Neural cell (in vitro differentiated cells): Measurements from ENCODE around the gene KLK8. TPM values are rescaled to one million over a fixed set of nuclear protein-coding genes. Genes with fewer than 3 reads are reported as not detected.

Experiments
- H2AFZ ChIP-seq: fragments of 200-600, 300-800 bp; sonication (generic), shearing (Covaris generic); 2 replicates; pipeline ENCODE4 v1.6.0; 2014; ENCODE audit warnings: low read depth, mild to moderate bottlenecking, antibody characterized with exemption, low read length, moderate library complexity
- H3F3A ChIP-seq: fragments of 200-600 bp; shearing (Covaris generic); 2 replicates; pipeline ENCODE4 v1.6.1; 2016; ENCODE audit warnings: mild to moderate bottlenecking, moderate library complexity, mixed read lengths, antibody characterized with exemption, low read length; ENCODE audit not compliant: insufficient read depth, poor library complexity, severe bottlenecking
- H3K27ac ChIP-seq: fragments of 200-600, 300-800 bp; sonication (generic), shearing (Covaris generic); 2 replicates; pipeline ENCODE4 v1.5.1; 2014; ENCODE audit warnings: mild to moderate bottlenecking, low read length, moderate library complexity
- H3K27me3 ChIP-seq: fragments of 300-800, 200-600 bp; sonication (generic), shearing (Covaris generic); 2 replicates; pipeline ENCODE4 v1.6.0; 2014; ENCODE audit warnings: mild to moderate bottlenecking, low read depth, low read length, moderate library complexity; ENCODE audit not compliant: insufficient read depth
- H3K36me3 ChIP-seq: fragments of 300-800, 200-600 bp; sonication (generic), shearing (Covaris generic); 2 replicates; pipeline ENCODE4 v1.5.1; 2014; ENCODE audit warnings: mild to moderate bottlenecking, antibody characterized with exemption, low read length, moderate library complexity; ENCODE audit not compliant: insufficient read depth
- H3K4me2 ChIP-seq: fragments of 300-800, 200-600 bp; sonication (generic), shearing (Covaris generic); 2 replicates; pipeline ENCODE4 v1.6.0; 2014; ENCODE audit warnings: mild to moderate bottlenecking, low read length
- H3K4me3 ChIP-seq: fragments of 300-800, 200-600 bp; sonication (generic), shearing (Covaris generic); 2 replicates; pipeline ENCODE4 v1.5.1; 2014; ENCODE audit warnings: mild to moderate bottlenecking, low read length, moderate library complexity
- H3K79me2 ChIP-seq: fragments of 200-600 bp; shearing (Covaris generic); replicated peaks from 2 replicates; pipeline ENCODE4 v1.6.0; 2014; ENCODE audit warnings: mild to moderate bottlenecking, low read length, moderate library complexity; ENCODE audit not compliant: insufficient read depth
- H3K9ac ChIP-seq: fragments of 300-800, 200-600 bp; sonication (generic), shearing (Covaris generic); 2 replicates; pipeline ENCODE4 v1.6.1; 2016; ENCODE audit warnings: mild to moderate bottlenecking, low read length, mixed read lengths
- H3K9me2 ChIP-seq: fragments of 200-600 bp; shearing (Covaris generic); 2 replicates; pipeline ENCODE4 v1.6.1; 2016; ENCODE audit warnings: mild to moderate bottlenecking, low read length, mixed read lengths; ENCODE audit not compliant: insufficient read depth
- H3K9me3 ChIP-seq: fragments of 200-600, 300-800 bp; sonication (generic), shearing (Covaris generic); 2 replicates; pipeline ENCODE4 v1.6.1; 2016; ENCODE audit warnings: mild to moderate bottlenecking, mixed run types, low read length, moderate library complexity, mixed read lengths
- H4K20me1 ChIP-seq: fragments of 200-600 bp; shearing (Covaris generic); 2 replicates; pipeline ENCODE4 v1.6.1; 2016; ENCODE audit warnings: mild to moderate bottlenecking, mixed run types; ENCODE audit not compliant: insufficient read depth
- EP300 ChIP-seq: fragments of 450-650 bp; conservative IDR thresholded peaks from 2 replicates; pipeline ENCODE4 v1.6.1; 2014; ENCODE audit warnings: antibody characterized with exemption, mild to moderate bottlenecking, moderate library complexity; ENCODE audit not compliant: poor library complexity, severe bottlenecking
- EZH2 ChIP-seq: fragments of 200-600, 300-800 bp; shearing (Covaris generic), sonication (generic); IDR thresholded peaks from 2 replicates; pipeline ENCODE4 v1.6.1; 2014; ENCODE audit warnings: antibody characterized with exemption, low read length, borderline replicate concordance, mild to moderate bottlenecking; ENCODE audit not compliant: insufficient read depth, poor library complexity, severe bottlenecking
- MXI1 ChIP-seq: fragments of 450-650 bp; conservative IDR thresholded peaks from 2 replicates; pipeline ENCODE4 v1.6.1; 2014; ENCODE audit warnings: antibody characterized with exemption, mild to moderate bottlenecking; ENCODE audit not compliant: poor library complexity, severe bottlenecking
- POLR2AphosphoS5 ChIP-seq: IDR thresholded peaks from 2 replicates; pipeline ENCODE4 v1.6.1; 2012
- RAD21 ChIP-seq: fragments of 450-650 bp; conservative IDR thresholded peaks from 2 replicates; pipeline ENCODE4 v1.6.1; 2014; ENCODE audit warnings: antibody characterized with exemption, mild to moderate bottlenecking, moderate library complexity
- SMC3 ChIP-seq: fragments of 450-650 bp; conservative IDR thresholded peaks from 2 replicates; pipeline ENCODE4 v1.6.1; 2014; ENCODE audit warnings: antibody characterized with exemption, mild to moderate bottlenecking, moderate library complexity; ENCODE audit not compliant: poor library complexity
- TAF1 ChIP-seq: IDR thresholded peaks from 2 replicates; pipeline ENCODE4 v1.6.1; 2012; ENCODE audit warnings: low read depth
- polyA plus RNA-seq: library from polyadenylated mRNA; depleted of rRNA; stranded (reverse); fragments of >200 nt; gene quantifications from 2 replicates; pipeline ENCODE4 v1.2.3, GENCODE V29; 2014
- TF ChIP-seq, protein P1 (sequence below): IDR thresholded peaks from 2 replicates; pipeline ENCODE4 v1.6.1; 2012; ENCODE audit warnings: borderline replicate concordance
- TF ChIP-seq, protein P2 (sequence below): fragments of 450-650 bp; IDR thresholded peaks from 2 replicates; pipeline ENCODE4 v1.5.1; 2014; ENCODE audit warnings: antibody characterized with exemption, mild to moderate bottlenecking, moderate library complexity; ENCODE audit not compliant: poor library complexity, severe bottlenecking

Gene KLK8
- polyA plus RNA-seq, 1 donor from 2014 or later = not detected

DNA sequence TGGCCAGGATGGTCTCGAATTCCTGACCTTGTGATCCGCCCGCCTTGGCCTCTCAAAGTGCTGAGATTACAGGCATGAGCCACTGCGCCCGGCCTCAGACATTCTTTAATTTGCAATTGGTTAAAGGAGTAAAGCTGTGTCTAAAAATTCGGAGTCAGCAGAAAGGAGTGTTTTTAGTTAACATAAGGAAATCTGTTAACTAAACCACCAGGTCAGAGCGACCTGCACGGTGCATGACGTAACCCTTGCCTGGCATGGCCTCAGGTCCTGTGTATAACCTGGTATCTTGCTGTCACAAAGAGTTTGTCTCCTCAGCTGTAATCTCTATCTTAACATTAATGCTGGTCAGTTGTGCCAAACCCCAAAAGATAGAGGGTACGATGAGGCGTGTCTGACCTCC, 42.9 kb upstream of the KLK8 start:
- H4K20me1 ChIP-seq = no peaks in the 10 kb centered on the region
- TF ChIP-seq RAD21 (no peak), MXI1 (no peak), SMC3 (no peak), POLR2AphosphoS5 (no peak), TAF1 (no peak), EZH2 (no peak), EP300 (no peak)
- TF ChIP-seq, protein P1, sequence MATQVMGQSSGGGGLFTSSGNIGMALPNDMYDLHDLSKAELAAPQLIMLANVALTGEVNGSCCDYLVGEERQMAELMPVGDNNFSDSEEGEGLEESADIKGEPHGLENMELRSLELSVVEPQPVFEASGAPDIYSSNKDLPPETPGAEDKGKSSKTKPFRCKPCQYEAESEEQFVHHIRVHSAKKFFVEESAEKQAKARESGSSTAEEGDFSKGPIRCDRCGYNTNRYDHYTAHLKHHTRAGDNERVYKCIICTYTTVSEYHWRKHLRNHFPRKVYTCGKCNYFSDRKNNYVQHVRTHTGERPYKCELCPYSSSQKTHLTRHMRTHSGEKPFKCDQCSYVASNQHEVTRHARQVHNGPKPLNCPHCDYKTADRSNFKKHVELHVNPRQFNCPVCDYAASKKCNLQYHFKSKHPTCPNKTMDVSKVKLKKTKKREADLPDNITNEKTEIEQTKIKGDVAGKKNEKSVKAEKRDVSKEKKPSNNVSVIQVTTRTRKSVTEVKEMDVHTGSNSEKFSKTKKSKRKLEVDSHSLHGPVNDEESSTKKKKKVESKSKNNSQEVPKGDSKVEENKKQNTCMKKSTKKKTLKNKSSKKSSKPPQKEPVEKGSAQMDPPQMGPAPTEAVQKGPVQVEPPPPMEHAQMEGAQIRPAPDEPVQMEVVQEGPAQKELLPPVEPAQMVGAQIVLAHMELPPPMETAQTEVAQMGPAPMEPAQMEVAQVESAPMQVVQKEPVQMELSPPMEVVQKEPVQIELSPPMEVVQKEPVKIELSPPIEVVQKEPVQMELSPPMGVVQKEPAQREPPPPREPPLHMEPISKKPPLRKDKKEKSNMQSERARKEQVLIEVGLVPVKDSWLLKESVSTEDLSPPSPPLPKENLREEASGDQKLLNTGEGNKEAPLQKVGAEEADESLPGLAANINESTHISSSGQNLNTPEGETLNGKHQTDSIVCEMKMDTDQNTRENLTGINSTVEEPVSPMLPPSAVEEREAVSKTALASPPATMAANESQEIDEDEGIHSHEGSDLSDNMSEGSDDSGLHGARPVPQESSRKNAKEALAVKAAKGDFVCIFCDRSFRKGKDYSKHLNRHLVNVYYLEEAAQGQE = no peak
- TF ChIP-seq, protein P2, sequence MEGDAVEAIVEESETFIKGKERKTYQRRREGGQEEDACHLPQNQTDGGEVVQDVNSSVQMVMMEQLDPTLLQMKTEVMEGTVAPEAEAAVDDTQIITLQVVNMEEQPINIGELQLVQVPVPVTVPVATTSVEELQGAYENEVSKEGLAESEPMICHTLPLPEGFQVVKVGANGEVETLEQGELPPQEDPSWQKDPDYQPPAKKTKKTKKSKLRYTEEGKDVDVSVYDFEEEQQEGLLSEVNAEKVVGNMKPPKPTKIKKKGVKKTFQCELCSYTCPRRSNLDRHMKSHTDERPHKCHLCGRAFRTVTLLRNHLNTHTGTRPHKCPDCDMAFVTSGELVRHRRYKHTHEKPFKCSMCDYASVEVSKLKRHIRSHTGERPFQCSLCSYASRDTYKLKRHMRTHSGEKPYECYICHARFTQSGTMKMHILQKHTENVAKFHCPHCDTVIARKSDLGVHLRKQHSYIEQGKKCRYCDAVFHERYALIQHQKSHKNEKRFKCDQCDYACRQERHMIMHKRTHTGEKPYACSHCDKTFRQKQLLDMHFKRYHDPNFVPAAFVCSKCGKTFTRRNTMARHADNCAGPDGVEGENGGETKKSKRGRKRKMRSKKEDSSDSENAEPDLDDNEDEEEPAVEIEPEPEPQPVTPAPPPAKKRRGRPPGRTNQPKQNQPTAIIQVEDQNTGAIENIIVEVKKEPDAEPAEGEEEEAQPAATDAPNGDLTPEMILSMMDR = no peak
- no peak overlapping the region for H3K4me3 ChIP-seq
- no peaks in the 10 kb centered on the region for H3K27me3 ChIP-seq
- H3K79me2 ChIP-seq = no peaks in the 10 kb centered on the region
- no peak overlapping the region for H2AFZ ChIP-seq
- no peak overlapping the region for H3K27ac ChIP-seq
- H3K9me3 ChIP-seq = no peaks in the 10 kb centered on the region
- H3F3A ChIP-seq = no peaks in the 10 kb centered on the region
- no peaks in the 10 kb centered on the region for H3K36me3 ChIP-seq
- no peaks in the 10 kb centered on the region for H3K9me2 ChIP-seq
- H3K4me2 ChIP-seq = no peak overlapping the region
- H3K9ac ChIP-seq = no peak overlapping the region

- TF ChIP-seq, protein P1 = no peak
- no peak for TF ChIP-seq EP300
- no peak for TF ChIP-seq POLR2AphosphoS5
- TF ChIP-seq SMC3 = no peak
- TF ChIP-seq EZH2 = no peak
- no peak for TF ChIP-seq MXI1
- TF ChIP-seq, protein P2 = no peak
- no peak for TF ChIP-seq TAF1
- TF ChIP-seq RAD21 = no peak
- no peaks in the 10 kb centered on the region for H3K36me3 ChIP-seq
- no peaks in the 10 kb centered on the region for H3K9me3 ChIP-seq
- H3K9ac ChIP-seq = no peak overlapping the region
- no peaks in the 10 kb centered on the region for H3K79me2 ChIP-seq
- no peaks in the 10 kb centered on the region for H3K27me3 ChIP-seq
- no peaks in the 10 kb centered on the region for H3K9me2 ChIP-seq
- H3F3A ChIP-seq = no peaks in the 10 kb centered on the region
- no peak overlapping the region for H3K4me2 ChIP-seq
- no peak overlapping the region for H3K4me3 ChIP-seq
- no peak overlapping the region for H2AFZ ChIP-seq
- H4K20me1 ChIP-seq = no peaks in the 10 kb centered on the region
- no peak overlapping the region for H3K27ac ChIP-seq
Observed at GRCh38 chr19:51043497-51043896, 42.1 kb upstream of the KLK8 start.
